ENCODE data around the gene TRAPPC3. TPM values are rescaled to one million over a fixed set of nuclear protein-coding genes. Genes with fewer than 3 reads are reported as not detected.

The TRAPPC3 gene
- total and polyA plus RNA-seq, 7 donors: 75.1 to 177 (median 108) TPM

DNA sequence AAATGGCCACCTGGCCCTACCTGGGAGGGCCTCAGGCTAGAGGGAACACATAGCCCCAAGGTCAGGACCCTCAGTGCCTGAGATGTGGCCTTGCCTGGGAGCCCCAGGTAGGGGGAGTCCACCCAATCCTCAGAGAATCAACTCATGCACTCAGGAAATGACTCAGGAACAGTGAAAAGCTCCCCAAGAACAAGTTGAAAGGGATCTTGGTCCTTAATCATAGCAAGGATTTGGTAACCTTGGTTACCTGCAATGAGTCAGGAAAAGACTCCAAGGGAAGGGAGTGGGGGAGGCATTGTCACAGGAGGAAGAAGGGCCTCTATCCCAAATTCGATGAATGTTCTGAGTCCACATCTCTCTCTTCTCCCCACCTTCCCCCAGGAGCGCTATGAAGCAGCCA lies 23.7 kb upstream of the TRAPPC3 start:
- H3K4me1 ChIP-seq: peaks cover 0 to 93% (median 73%) of the 10 kb centered on the region in 4 donors

DNA sequence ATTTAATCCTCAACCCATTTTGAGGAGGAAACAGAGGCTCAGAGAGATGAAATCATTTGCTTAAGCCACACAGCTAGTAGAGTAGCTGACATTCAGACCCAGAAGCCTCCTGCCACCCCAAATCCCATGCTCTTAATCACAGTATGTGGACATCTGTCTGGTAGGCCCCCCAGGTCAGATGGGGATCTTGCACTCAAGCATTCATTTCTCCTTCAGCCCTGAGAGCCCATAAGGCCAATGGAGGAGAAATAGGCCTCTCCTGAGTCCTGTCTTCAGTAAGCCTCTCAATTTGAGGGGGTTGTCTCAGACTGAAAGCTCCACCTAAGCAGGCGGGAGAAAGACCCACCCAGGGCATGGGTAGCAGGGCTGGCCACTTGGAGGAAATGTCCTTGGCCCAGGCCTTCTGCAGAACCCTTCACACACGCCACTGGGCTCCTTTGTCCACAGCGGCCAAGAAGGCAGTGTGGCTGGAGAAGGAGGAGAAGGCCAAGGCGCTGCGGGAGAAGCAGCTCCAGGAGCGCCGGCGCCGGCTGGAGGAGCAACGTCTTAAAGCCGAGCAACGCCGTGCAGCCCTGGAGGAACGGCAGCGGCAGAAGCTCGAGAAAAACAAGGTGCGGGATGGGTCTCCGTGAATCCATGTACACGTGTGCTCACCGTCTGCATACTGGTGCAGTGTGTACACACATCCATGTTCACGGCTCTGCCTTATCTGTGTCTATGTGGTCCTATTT lies 22.9 kb upstream of the TRAPPC3 start:
- peak overlapping the region in 3 of 4 donors; percentile 1 to 100 (median 98) for H3K27ac ChIP-seq
- peaks cover 38 to 73% (median 59%) of the 10 kb centered on the region in 4 donors for H3K36me3 ChIP-seq
- H3K4me3 ChIP-seq: no peak overlapping the region
- intact Hi-C loops (cut with DNase I): no loop called here
- 96 to 97% methylated on average over 21 of the region's 21 CpGs for WGBS, 2 donors
- TF ChIP-seq, protein P1, sequence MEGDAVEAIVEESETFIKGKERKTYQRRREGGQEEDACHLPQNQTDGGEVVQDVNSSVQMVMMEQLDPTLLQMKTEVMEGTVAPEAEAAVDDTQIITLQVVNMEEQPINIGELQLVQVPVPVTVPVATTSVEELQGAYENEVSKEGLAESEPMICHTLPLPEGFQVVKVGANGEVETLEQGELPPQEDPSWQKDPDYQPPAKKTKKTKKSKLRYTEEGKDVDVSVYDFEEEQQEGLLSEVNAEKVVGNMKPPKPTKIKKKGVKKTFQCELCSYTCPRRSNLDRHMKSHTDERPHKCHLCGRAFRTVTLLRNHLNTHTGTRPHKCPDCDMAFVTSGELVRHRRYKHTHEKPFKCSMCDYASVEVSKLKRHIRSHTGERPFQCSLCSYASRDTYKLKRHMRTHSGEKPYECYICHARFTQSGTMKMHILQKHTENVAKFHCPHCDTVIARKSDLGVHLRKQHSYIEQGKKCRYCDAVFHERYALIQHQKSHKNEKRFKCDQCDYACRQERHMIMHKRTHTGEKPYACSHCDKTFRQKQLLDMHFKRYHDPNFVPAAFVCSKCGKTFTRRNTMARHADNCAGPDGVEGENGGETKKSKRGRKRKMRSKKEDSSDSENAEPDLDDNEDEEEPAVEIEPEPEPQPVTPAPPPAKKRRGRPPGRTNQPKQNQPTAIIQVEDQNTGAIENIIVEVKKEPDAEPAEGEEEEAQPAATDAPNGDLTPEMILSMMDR (IDR thresholded peaks at IDR 0.05): no peak
- no peak for TF ChIP-seq POLR2A (IDR thresholded peaks at IDR 0.05)
- no peak for TF ChIP-seq POLR2AphosphoS5 (IDR thresholded peaks at IDR 0.05)
- TF ChIP-seq EP300 (IDR thresholded peaks at IDR 0.05): no peak
- DNase-seq: no peak
- no peaks in the 10 kb centered on the region for H3K9me3 ChIP-seq
- H3K4me1 ChIP-seq: peaks cover 0 to 93% (median 73%) of the 10 kb centered on the region in 4 donors
- no peaks in the 10 kb centered on the region for H3K27me3 ChIP-seq

More for the DNA sequence above, 23.7 kb upstream of the TRAPPC3 start:
- DNase-seq: no peak
- no peak overlapping the region for H3K4me3 ChIP-seq
- intact Hi-C loops (cut with DNase I): no loop called here
- H3K36me3 ChIP-seq: peaks cover 40 to 74% (median 64%) of the 10 kb centered on the region in 4 donors
- H3K27ac ChIP-seq: peak overlapping the region; percentile 0 to 100 (median 50)
- H3K9me3 ChIP-seq: no peaks in the 10 kb centered on the region
- TF ChIP-seq, protein P1 (IDR thresholded peaks at IDR 0.05): no peak
- no peak for TF ChIP-seq EP300 (IDR thresholded peaks at IDR 0.05)
- TF ChIP-seq POLR2AphosphoS5 (IDR thresholded peaks at IDR 0.05): no peak
- no peak for TF ChIP-seq POLR2A (IDR thresholded peaks at IDR 0.05)
- H3K27me3 ChIP-seq: no peaks in the 10 kb centered on the region
- WGBS, 2 donors: 93 to 94% methylated on average over 2 of the region's 2 CpGs

DNA sequence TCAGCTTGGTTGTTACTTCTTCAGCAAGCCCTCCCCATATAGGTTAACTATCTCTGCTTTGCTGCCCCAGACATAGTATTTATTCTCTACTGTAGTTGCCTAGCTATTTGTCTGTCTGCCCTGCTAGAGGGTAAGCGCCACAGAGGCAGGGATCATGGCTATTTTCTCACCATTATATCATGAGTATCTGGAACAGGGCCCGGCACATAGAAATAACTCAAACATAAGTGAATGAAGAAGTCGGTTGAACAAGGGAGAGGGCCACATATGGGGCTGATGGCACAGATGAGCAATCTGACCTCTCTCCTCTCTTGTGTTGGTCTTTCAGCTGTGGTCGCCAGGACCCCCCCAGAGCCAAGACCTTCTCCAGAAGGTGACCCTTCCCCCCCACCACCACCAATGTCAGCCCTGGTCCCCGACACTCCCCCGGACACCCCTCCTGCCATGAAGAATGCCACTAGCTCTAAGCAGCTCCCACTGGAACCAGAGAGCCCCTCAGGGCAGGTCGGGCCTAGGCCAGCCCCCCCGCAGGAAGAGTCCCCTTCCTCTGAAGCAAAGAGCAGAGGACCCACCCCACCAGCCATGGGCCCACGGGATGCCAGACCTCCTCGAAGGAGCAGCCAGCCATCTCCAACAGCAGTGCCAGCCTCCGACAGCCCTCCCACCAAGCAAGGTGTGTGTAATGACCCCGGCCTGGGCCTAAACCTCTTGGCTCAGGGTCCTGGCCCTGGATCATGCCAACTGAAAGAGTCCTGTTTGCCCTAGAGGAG lies 21.5 kb upstream of the TRAPPC3 start:
- WGBS, 2 donors: 89 to 95% methylated on average over 12 of the region's 12 CpGs
- no peak overlapping the region for H3K4me3 ChIP-seq
- peaks cover 30 to 61% (median 46%) of the 10 kb centered on the region in 4 donors for H3K36me3 ChIP-seq
- H3K9me3 ChIP-seq: no peaks in the 10 kb centered on the region
- peaks cover 0 to 95% (median 74%) of the 10 kb centered on the region in 4 donors for H3K4me1 ChIP-seq
- TF ChIP-seq POLR2A (IDR thresholded peaks at IDR 0.05) (no peak), EP300 (IDR thresholded peaks at IDR 0.05) (no peak), POLR2AphosphoS5 (IDR thresholded peaks at IDR 0.05) (no peak)
- TF ChIP-seq, protein P1 (IDR thresholded peaks at IDR 0.05): no peak
- H3K27ac ChIP-seq: peak overlapping the region; percentile 7 to 100 (median 58)
- no peaks in the 10 kb centered on the region for H3K27me3 ChIP-seq
- intact Hi-C loops (cut with DNase I): no loop called here
- DNase-seq: no peak

DNA sequence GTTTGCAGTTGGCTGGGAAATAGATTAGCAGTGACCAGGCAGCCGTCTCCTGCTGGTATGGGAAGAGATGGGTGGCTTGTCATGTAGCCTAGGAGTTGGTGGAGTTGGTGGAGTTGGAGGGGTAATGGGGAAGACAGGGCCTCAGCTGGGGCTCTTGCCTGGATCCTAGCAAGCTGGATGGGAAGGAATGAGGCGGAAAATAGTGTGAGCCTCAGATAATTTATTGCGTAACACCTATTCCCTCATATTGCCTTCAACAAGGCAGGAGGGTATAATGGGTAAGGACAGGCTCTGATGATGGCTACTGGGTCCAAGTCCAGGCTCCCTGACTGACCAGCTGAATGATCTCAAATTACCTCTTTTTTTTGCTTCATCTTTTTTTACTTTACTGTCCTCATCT lies 19.2 kb upstream of the TRAPPC3 start:
- Histone ChIP-seq H3K27ac (peak overlapping the region; percentile 45 to 100 (median 84)), H3K27me3 (no peaks in the 10 kb centered on the region), H3K4me3 (no peak overlapping the region), H3K36me3 (peaks cover 21 to 38% (median 32%) of the 10 kb centered on the region in 4 donors), H3K4me1 (peaks cover 0 to 94% (median 71%) of the 10 kb centered on the region in 4 donors), H3K9me3 (no peaks in the 10 kb centered on the region)
- intact Hi-C loops (cut with DNase I): no loop called here
- DNase-seq: no peak
- no peak for TF ChIP-seq POLR2AphosphoS5 (IDR thresholded peaks at IDR 0.05)
- 95% methylated on average over 3 of the region's 3 CpGs for WGBS, 2 donors
